Heart left ventricle (tissue), 16 donors: Measurements from ENCODE around the gene TPD52L1. TPM values are rescaled to one million over a fixed set of nuclear protein-coding genes. Genes with fewer than 3 reads are reported as not detected.
A peak's percentile ranks its signal among the peaks of the same experiment; 100 is the strongest.

ENCODE experiments used
- ATAC-seq, 4 donors: fragments of 200-7000 bp; cut with Tn5 transposase; one replicate each; pipeline ENCODE4 v1.9.1; 2020 to 2022; ENCODE audit warnings: moderate library complexity in 4 of 4, mild to moderate bottlenecking in 3 of 4, moderate number of reproducible peaks in 1 of 4
- DNase-seq, 5 donors: peaks; one replicate each; pipeline ENCODE4 v3.0.0-alpha.2; 2020
- H3K27ac ChIP-seq, 12 donors: fragments of 200-600 bp; sonication (generic) in 4 of 12; one replicate each; pipeline versions ENCODE4 v1.5.0 to v1.8.0; 2016 to 2022; ENCODE audit warnings: mild to moderate bottlenecking in 2 of 12
- H3K27me3 ChIP-seq, 9 donors: fragments of 200-600 bp; sonication (generic) in 2 of 9; one replicate each; pipeline versions ENCODE4 v1.5.1 to v1.8.0; 2016 to 2022; ENCODE audit warnings: mild to moderate bottlenecking in 3 of 9
- H3K36me3 ChIP-seq, 9 donors: fragments of 200-600 bp; sonication (generic) in 2 of 9; one replicate each; pipeline versions ENCODE4 v1.5.0 to v1.8.0; 2018 to 2022; ENCODE audit warnings: mild to moderate bottlenecking in 2 of 9
- H3K4me1 ChIP-seq, 12 donors: fragments of 200-600 bp; sonication (generic) in 4 of 12; one replicate each; pipeline versions ENCODE4 v1.5.0 to v1.8.0; 2016 to 2022; ENCODE audit warnings: mild to moderate bottlenecking in 3 of 12
- H3K4me3 ChIP-seq, 12 donors: fragments of 200-600 bp; sonication (generic) in 4 of 12; one replicate each; pipeline versions ENCODE4 v1.5.0 to v1.8.0; 2017 to 2022; ENCODE audit warnings: mild to moderate bottlenecking in 9 of 12, moderate library complexity in 4 of 12
- H3K9me3 ChIP-seq, 12 donors: fragments of 200-600 bp; sonication (generic) in 4 of 12; one replicate each; pipeline versions ENCODE4 v1.5.0 to v1.8.0; 2016 to 2022; ENCODE audit warnings: mild to moderate bottlenecking in 1 of 12
- POLR2A ChIP-seq, 2 donors: fragments of 450-650 bp; IDR thresholded peaks; one replicate each; pipeline ENCODE4 v1.6.1; 2017; ENCODE audit warnings: antibody characterized with exemption in 2 of 2, mild to moderate bottlenecking in 2 of 2, moderate library complexity in 2 of 2
- WGBS, 4 donors: extraction: QIAGEN DNeasy Blood & Tissue Kit in 2 of 4; methylation state at CpG; one replicate each; pipeline versions ENCODE4 v1.1.5 to v1.1.7; 2013 to 2018; 5-methylcytosine and 5-hydroxymethylcytosine counted together
- intact Hi-C, 10 donors: fragments of 100-400 bp; cut with DNase I; formaldehyde crosslinking; loops; one replicate each; pipeline versions ENCODE4 v1.11.1 to v1.14.2; 2022
- polyA plus RNA-seq, 2 donors: library from polyadenylated mRNA; stranded (reverse); fragments of 200-250 nt; gene quantifications; one replicate each; pipeline ENCODE4 v1.2.3, GENCODE V29; 2013
- total RNA-seq, 9 donors: library from RNA; depleted of rRNA in 2 of 9; stranded (reverse); fragments of >200 nt in 2 of 9; fragmentation: NEBNext Ultra II Directional in 3 of 9; extraction: Animal tissue kit (Norgen Biotek cat#: 25700) in 3 of 9; gene quantifications; one replicate each; pipeline versions ENCODE4 v1.1.0 to v1.2.4, GENCODE V29; 2016 to 2023
- TF ChIP-seq, protein P1 (sequence below), 12 donors: fragments of 200-600 bp; sonication (generic) in 4 of 12; IDR thresholded peaks; one replicate each; pipeline versions ENCODE4 v1.5.0 to v1.8.0; 2018 to 2022; ENCODE audit warnings: antibody characterized with exemption in 12 of 12, mild to moderate bottlenecking in 5 of 12
- donor health status: ischemic (EF 13 %, LVEDD 7.1; RV severe dilation, severe dysfunction).
- donor health status: healthy with polysubstance abuse.
- donor health status: DM: no; HTN: yes; CAD: no.
- donor health status: DM: no; HTN: no; CAD: no.
- donor health status: ischemic (EF 25% LVEDD 6.9; RV normal size, moderate dysfunction).
- donor health status: ischemic (EF 25% LVEDD 5.7; RV mildly dilated, moderate dysfunction).
- donor health status: healthy.
- donor health status: DM: yes; HTN: yes; CAD: no.
- donor health status: ischemic (EF 35%, LVEDD 5.7; RV mildly dilated, moderate dysfunction).
- donor health status: nonischemic (EF 11% LVEDD 7.7; RV severe dilation, severe dysfunction).
- donor health status: DM: yes; HTN: yes; CAD: no.
- donor health status: PGD.
- donor health status: ischemic (EF 29% LVEDD 5.4; RV normal size, mild dysfunction).
- donor health status: nonischemic (EF 23%, LVEDD 6.1; RV moderate dilation, normal function).

The TPD52L1 gene
- total and polyA plus RNA-seq, 11 donors: 13.0 to 146 (median 69.2) TPM

DNA sequence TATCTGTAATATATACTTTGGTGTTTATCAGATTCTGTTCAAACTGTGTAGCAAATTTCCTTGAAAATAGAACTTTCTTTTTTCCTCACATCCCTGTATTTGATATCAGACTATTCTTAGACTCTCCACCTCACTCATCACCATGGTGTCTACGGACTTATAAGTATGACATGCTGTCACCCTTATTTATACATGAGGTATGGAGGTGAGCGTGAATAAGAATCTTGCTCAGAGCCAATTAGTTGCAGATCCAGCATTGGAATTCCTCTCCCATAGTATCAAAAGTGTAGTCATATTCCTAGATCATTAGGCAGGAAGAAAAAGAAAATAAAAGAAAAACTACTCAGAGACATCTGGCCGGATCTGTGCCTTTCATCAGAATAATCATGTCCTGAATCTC is 43.0 kb downstream of the TPD52L1 start:
- H3K27me3 ChIP-seq: no peaks in the 10 kb centered on the region
- H3K4me3 ChIP-seq: peak overlapping the region in 1 of 12 donors; percentile 5
- no peaks in the 10 kb centered on the region for H3K36me3 ChIP-seq
- 50 to 73% (median 52%) methylated on average over 3 of the region's 3 CpGs for WGBS, 4 donors
- peak overlapping the region; percentile 59 to 91 (median 83) for H3K27ac ChIP-seq
- H3K9me3 ChIP-seq: no peaks in the 10 kb centered on the region
- DNase-seq (no peak), ATAC-seq (no peak)
- intact Hi-C loops: loop anchor here in 1 of 10 donors (5.0 kb wide), 1 partner anchor 44 kb away; the partner anchor contains the start of gene TPD52L1
- TF ChIP-seq POLR2A (IDR thresholded peaks at IDR 0.05): no peak
- TF ChIP-seq, protein P1, sequence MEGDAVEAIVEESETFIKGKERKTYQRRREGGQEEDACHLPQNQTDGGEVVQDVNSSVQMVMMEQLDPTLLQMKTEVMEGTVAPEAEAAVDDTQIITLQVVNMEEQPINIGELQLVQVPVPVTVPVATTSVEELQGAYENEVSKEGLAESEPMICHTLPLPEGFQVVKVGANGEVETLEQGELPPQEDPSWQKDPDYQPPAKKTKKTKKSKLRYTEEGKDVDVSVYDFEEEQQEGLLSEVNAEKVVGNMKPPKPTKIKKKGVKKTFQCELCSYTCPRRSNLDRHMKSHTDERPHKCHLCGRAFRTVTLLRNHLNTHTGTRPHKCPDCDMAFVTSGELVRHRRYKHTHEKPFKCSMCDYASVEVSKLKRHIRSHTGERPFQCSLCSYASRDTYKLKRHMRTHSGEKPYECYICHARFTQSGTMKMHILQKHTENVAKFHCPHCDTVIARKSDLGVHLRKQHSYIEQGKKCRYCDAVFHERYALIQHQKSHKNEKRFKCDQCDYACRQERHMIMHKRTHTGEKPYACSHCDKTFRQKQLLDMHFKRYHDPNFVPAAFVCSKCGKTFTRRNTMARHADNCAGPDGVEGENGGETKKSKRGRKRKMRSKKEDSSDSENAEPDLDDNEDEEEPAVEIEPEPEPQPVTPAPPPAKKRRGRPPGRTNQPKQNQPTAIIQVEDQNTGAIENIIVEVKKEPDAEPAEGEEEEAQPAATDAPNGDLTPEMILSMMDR (IDR thresholded peaks at IDR 0.05): no peak
- peaks cover 0 to 67% (median 41%) of the 10 kb centered on the region in 12 donors for H3K4me1 ChIP-seq

DNA sequence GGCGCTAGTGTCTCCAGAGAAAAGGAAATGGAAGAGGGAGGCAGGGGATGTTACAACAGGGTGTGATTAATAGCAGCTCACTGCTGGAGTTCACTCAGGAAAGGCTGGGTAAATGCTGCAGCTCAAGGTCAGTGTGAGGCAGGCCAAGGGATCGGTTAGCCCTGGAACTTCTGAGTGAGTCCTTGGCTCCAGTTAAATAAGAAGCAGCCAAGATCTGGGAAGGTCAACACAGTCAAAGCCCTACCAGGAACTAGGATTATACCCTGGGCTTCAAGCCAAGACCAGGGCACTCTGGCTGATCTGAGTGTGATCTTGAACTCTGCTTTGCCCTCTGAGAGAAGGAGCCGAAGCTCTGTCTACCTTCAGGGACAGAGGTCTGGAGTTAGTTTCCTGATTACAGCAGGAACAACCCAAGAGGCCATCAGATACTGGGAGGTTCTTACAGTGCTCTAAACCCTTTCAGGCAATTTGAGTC is 44.3 kb downstream of the TPD52L1 start:
- Histone ChIP-seq H3K9me3 (no peaks in the 10 kb centered on the region), H3K36me3 (no peaks in the 10 kb centered on the region), H3K27me3 (no peaks in the 10 kb centered on the region), H3K27ac (peak overlapping the region; percentile 59 to 91 (median 83)), H3K4me3 (peak overlapping the region in 1 of 12 donors; percentile 4), H3K4me1 (peaks cover 0 to 70% (median 41%) of the 10 kb centered on the region in 12 donors)
- TF ChIP-seq, protein P1 (IDR thresholded peaks at IDR 0.05): no peak
- no peak for TF ChIP-seq POLR2A (IDR thresholded peaks at IDR 0.05)
- intact Hi-C loops: loop anchor here in 1 of 10 donors (5.0 kb wide), 1 partner anchor 46 kb away; the partner anchor contains the start of gene TPD52L1
- peak; percentile 92 to 98 (median 94) for ATAC-seq
- peak; percentile 56 to 84 (median 71) for DNase-seq
- 7 to 30% (median 20%) methylated on average over 3 of the region's 3 CpGs for WGBS, 4 donors

DNA sequence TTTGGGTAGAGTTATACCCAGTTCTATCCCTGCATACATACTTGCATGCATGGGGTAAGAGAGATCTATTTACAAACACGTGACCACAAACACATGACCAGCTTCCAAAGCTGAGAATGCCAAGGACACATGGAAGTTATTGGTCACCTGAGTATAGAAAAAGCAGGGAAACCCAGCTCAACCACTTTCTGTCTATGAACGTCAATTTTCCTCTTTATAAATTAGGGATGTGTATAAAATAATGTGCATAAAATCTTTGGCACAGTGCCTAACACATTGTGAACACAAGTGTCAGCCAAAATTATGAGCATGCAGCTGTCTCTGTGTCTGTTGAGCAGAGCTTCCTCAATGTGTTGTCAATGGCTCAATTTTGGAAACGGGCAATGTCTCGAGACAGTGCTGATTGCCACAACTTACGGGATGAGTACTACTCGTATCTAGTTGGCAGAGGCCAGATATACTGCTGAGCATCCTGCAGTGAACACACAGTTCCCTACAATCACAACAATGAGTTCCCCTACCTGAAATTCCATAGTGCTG is 44.9 kb downstream of the TPD52L1 start:
- Histone ChIP-seq H3K4me3 (no peak overlapping the region), H3K27me3 (no peaks in the 10 kb centered on the region), H3K27ac (peak overlapping the region; percentile 59 to 91 (median 83)), H3K36me3 (no peaks in the 10 kb centered on the region), H3K4me1 (peaks cover 0 to 77% (median 42%) of the 10 kb centered on the region in 12 donors), H3K9me3 (no peaks in the 10 kb centered on the region)
- ATAC-seq: peak; percentile 13 to 37 (median 23)
- WGBS, 4 donors: 47 to 69% (median 49%) methylated on average over 6 of the region's 6 CpGs
- TF ChIP-seq, protein P1 (IDR thresholded peaks at IDR 0.05): no peak
- no peak for TF ChIP-seq POLR2A (IDR thresholded peaks at IDR 0.05)
- DNase-seq: no peak
- intact Hi-C loops: loop anchor here in 1 of 10 donors (5.0 kb wide), 1 partner anchor 46 kb away; the partner anchor contains the start of gene TPD52L1

DNA sequence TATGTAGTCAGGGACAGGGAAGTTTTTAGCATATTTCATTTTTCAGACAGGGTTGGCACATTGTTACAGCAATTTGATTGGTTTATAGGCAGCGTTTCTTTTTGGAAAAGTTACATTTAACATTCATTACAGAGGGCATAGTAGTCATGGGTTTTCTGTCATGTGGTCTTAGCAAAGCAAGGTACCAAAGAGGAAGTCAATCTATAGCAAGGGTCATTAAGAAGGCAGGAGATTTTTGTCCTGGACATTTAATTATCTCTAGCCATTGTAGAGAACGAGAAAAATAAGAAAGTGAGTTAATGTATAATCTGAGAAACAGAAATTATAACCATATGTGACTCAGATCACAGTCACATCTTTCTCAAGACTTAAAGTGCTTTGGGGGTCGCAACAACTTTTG is 47.4 kb downstream of the TPD52L1 start:
- no peaks in the 10 kb centered on the region for H3K9me3 ChIP-seq
- no peaks in the 10 kb centered on the region for H3K27me3 ChIP-seq
- intact Hi-C loops: no loop called here
- TF ChIP-seq, protein P1 (IDR thresholded peaks at IDR 0.05): no peak
- TF ChIP-seq POLR2A (IDR thresholded peaks at IDR 0.05): no peak
- no peak for DNase-seq
- peak overlapping the region in 1 of 12 donors; percentile 39 for H3K27ac ChIP-seq
- 79 to 95% (median 91%) methylated on average over 3 of the region's 3 CpGs for WGBS, 4 donors
- no peak overlapping the region for H3K4me3 ChIP-seq
- H3K36me3 ChIP-seq: no peaks in the 10 kb centered on the region
- peaks cover 0 to 66% (median 39%) of the 10 kb centered on the region in 12 donors for H3K4me1 ChIP-seq
- no peak for ATAC-seq
